ENCODE measurements around the gene DIABLO. TPM values are rescaled to one million over a fixed set of nuclear protein-coding genes. Genes with fewer than 3 reads are reported as not detected.
A peak's percentile ranks its signal among the peaks of the same experiment; 100 is the strongest.

DIABLO gene
- total RNA-seq (2014; rRNA removed; shearing (Covaris generic)): 62.5 and 73.8 TPM in 2 replicates

DNA sequence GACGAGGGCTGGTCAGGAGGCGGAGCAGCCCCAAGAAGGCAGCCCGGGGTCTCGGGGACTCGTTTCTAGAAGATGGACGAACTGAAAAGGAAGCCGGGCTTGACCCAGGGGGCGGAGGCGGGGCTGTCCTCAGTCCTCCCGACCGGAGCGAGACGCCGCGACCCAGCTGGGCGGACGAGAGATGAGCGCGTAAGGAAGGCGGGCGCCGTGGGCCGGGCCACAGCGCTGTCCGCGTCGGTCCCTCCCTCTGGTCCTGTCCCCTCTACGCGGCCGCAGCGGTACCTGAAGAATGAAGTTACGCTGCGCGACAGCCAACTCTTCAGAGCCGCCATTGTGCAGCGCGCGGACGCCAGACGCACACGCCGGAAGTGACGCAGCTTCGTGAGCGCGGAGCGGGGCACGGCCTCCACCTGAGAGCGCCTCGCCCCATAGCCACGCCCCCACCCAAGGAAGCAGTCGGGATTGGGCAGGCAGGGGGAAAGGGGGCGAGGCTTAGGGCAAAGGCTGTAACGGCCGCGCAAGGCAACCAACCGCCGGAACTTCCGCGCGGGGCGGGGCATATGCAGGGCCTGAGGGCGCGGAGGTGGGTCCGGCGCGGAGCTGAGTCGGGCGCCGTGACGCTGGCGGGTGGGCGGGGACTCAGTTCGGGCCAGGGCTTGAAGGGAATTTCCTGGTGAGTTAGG, at the start of gene DIABLO:
DIABLO (minus strand) TSS at position 370 of the 683 bp plus-strand sequence; CDS start at position 332, 38 bp downstream.

DNA sequence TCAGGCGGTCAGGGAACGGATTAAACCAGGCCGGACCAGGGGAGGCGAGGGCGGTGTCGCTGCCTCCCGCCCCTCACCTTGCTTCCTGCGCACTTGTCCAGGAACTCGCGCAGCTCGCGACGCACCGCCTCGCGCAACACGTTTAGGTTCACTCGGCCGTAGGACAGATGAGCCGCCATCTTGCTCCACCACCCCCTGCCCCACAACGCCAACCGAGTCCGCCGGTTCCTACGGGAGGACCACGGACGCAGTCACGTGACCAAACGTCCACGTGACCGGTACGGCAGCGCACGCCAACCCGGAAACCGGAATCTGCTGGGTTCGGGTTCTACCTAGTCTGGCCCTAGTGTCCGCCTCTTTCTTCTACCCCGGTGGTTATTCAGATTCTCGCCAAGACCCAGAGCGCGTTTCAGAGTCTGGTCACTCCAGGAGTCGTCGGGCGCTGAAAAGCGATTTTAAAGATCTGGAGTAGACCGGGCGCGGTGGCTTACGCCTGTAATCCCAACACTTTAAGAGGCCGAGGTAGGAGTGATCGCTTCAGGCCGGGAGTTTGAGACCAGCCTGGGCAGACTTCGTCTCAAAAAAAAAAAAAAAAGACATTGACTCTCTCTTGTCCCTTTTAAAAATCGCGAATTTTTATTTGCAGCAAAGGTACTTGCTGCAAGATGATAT, 40.5 kb upstream of the DIABLO start, which contains the start of gene VPS33A:
VPS33A (minus strand) TSS at position 265 of the 672 bp plus-strand sequence; CDS start at position 179, 86 bp downstream.

GRCh38 chr12:122203301-122204166, 22.3 kb downstream of the DIABLO start, which contains the start of gene B3GNT4:
Gene B3GNT4, plus strand, starts transcription at chr12:122203709. Its CDS starts 910 bp downstream, at chr12:122204619.

DNA sequence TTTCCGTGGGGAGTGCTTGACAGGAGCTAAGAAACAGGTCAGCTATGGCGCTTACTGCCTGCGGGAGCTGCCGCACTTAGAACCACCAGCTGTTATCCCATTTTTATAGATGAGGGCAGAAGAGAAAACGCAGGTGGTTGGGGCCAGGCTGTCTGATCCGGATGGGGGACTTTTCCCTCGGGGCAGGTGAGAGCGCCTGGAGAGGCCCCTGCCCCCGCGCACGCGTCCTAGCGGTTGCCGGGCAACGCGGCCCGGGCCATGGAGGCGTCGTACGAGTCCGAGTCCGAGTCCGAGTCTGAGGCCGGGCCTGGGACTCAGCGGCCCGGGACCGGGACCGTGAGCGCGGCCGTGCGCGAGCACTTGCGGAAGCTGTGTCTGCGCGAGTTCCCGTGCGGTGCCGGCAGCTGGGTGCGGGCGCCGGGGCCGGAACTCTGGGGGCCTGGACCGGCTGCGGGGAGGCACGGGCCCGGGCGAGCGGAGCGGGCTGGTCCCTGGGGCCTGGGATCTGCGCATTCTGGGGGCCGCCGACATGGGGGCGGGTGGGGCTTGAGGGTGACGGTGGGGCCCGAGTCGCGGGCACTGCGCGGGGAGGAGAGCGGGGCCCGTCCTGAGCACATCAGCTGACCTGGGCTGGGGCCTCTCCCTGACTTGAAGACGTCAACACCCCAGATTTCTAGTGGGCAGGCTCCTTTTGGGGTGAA, 42.8 kb downstream of the DIABLO start, which contains the start of gene LRRC43:
LRRC43 (plus strand) TSS at position 237 of the 701 bp plus-strand sequence; CDS start at position 259, 22 bp downstream.

GRCh38 chr12:122174155-122174845, 51.6 kb downstream of the DIABLO start, which contains the start of gene IL31:
Gene IL31, minus strand, starts transcription at chr12:122174221. Its CDS starts 49 bp downstream, at chr12:122174172.

Small RNA genes lying within 50 kb of the gene (small RNA-seq; reads per million reads assigned to genes)
- gene DIABLO: 0.59 reads per million, percentile 33 among the genes with 10 or more reads in this experiment

Other genes with a start within 250 kb of the DIABLO start
- gene BCL7A, start 204.2 kb downstream of the DIABLO start, total RNA-seq (2014; rRNA removed; shearing (Covaris generic)): 3.5 and 4.3 TPM in 2 replicates
- gene MLXIP, start 147.3 kb downstream of the DIABLO start, total RNA-seq (2014; rRNA removed; shearing (Covaris generic)): 7.9 and 11.1 TPM in 2 replicates
- not detected in 2 replicates for gene IL31, start 51.8 kb downstream of the DIABLO start, total RNA-seq (2014; rRNA removed; shearing (Covaris generic))
- gene LRRC43, start 42.9 kb downstream of the DIABLO start, total RNA-seq (2014; rRNA removed; shearing (Covaris generic)): not detected in 2 replicates
- 0.08 and 0.37 TPM in 2 replicates for gene B3GNT4, start 22.3 kb downstream of the DIABLO start, total RNA-seq (2014; rRNA removed; shearing (Covaris generic))
- gene VPS33A, start 40.4 kb upstream of the DIABLO start, total RNA-seq (2014; rRNA removed; shearing (Covaris generic)): 20.5 and 22.6 TPM in 2 replicates
- gene CLIP1, start 196.6 kb upstream of the DIABLO start, total RNA-seq (2014; rRNA removed; shearing (Covaris generic)): 33.7 and 46.5 TPM in 2 replicates

Measured in A375 (cell line).